ENCODE measurements around the gene APCDD1.

The APCDD1 gene

DNA sequence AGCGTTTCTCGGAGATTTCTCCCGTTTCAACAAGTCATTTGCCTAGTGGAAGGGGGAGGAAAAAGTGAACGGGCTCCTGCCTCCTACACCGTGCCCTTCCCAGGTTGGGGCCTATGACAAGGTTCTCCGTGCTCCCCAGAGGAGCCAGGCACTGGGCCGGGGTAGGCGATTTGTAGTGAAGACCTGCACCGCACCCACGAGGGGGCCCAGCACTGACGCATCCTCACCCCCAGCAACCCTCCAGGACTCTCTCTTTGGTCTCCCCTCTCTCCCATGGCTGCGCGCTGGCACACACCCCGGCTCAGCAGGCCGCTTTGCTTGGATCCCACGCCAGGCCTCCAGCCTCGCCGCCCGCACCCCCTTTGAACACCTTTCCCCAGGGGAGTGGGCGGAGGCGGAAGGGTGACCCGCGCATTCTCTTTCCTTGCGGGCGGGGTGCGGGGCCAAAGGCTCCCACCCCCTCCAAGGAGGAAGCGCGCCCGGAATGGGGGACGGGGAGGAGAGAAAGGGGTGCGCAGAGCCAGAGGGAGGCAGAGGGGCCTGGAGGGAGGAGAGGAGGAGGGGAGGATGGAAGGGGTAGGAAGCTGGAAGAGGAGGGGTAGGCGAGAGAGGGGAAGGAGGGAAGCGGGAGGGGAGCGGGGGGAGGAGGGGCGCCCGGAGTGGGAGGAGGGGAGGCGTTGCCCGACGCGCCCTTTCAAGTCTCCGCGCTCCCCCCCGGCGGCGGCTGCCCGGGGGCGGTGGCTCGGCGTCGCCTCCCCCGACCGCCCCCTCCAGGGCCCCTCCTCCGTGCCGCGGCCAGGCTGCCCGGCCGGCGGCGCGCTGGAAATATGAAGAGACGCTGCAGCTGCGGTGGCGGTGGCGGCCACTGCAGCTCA, at the start of gene APCDD1:
TSS of gene APCDD1 (plus strand) at position 830 of the 875 bp plus-strand sequence. CDS start 347 bp downstream, outside the sequence.
- DNase-seq (ENCODE audit: low read depth in 1 of 2, low spot score in 1 of 2), result no peak

DNA sequence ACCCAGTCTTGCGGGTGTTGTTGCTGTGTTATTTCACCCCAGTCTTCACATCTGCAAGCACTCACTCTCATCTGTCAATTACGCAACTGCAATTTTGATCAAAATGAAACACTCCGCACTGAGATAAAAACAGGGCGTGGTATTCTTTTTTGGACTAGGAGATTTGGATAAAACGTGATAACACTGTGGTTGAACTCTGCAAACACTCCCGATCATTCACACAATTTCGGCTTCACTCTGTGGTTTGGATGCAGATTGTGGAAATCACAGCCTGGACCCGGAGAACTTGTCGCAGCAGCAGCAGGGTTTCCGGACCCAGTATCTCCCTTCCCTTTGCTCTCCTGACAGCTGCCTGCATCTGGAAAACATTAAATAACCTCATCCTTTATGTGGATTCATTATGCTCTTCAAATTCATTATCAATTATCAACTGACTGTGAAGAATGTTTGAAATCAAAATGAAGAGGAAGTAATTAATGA, 49.4 kb upstream of the APCDD1 start:
- DNase-seq (ENCODE audit: low read depth in 1 of 2, low spot score in 1 of 2), result no peak

GRCh38 chr18:10405816-10406663, 48.4 kb upstream of the APCDD1 start:
- DNase-seq (ENCODE audit: low read depth in 1 of 2, low spot score in 1 of 2), result no peak

DNA sequence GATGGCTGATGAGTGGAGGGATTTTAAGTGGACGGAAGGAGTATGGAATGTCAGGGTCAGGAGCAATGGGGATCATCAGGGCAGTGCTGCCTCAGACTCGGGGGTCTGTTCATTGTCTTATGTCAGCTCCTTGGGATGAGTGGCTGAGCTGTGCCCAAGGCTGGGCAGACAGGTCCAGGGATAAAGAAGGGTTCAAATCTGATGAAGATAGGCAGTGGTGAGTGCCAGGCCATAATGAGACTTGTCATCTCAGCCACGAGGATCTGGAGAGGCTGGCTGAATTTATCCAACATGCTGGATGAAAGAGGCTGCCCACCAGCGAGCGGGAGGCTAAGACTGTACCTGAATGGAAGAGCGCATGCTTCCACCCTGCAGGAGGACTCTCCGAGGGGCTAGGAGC, 46.3 kb upstream of the APCDD1 start:
- DNase-seq (ENCODE audit: low read depth in 1 of 2, low spot score in 1 of 2), result no peak

- no peak for DNase-seq (ENCODE audit: low read depth in 1 of 2, low spot score in 1 of 2)
These were observed 45.4 kb upstream of the APCDD1 start for GRCh38 chr18:10409041-10409440.

DNA sequence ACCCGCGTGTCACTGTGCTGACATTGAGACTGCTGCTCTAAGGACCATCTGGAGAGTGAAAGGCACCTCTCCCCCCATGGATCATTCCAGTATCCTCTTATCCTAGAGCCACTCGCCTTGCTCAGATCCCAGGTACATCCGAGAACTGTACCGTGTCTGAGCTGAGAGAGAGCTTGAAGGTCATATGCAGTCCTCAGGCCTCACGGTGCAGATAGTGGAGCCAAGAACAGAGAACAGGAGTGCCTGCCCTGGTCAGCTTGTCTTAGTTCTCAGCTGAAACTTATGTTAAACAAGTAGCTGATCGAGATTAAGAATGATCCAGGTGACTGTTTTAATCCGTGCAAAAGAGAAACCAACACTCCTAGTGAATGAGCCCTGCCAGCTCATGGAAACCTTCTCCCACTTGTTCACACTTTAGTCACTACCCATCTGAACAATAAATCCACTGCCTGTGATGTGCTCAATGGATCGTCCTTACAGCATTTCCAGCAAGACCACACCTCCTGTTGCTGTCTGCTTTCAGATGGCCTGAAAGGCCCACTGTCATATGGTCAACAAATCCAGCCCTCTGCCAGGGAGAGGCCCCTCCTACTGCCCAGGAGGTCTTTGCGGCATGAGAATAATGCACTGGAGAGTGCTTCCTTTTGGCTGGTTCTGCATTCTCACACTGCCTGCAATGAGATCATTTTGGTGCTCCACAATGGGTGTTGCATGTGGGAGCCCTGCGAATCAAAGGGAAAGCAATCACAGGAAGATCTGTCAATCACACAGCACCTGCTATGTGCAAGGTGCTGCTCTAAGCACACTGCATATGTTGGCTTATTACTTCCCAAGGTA, 43.7 kb upstream of the APCDD1 start:
- DNase-seq (ENCODE audit: low read depth in 1 of 2, low spot score in 1 of 2), result no peak

GRCh38 chr18:10412933-10413332, 41.5 kb upstream of the APCDD1 start:
- DNase-seq (ENCODE audit: low read depth in 1 of 2, low spot score in 1 of 2), result no peak

DNA sequence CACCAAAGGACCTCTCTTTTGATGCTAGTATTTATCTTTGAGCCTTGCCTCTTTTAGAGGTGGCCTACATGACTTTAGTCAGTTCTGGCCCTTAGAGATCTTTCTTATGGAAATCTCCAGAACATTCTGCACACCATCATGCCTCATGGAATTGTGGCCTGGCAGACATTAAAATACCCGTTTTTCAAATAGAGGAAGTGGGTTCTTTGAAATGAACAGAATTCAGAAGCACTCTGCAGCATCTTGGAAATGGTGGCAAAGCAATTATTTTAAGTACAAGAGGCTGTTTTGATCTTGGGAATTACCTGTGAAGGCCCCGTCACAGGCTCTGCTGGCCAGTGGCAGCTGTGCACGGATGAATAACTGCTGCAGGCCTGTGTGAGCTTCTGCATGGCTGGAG, 40.7 kb upstream of the APCDD1 start:
- DNase-seq (ENCODE audit: low read depth in 1 of 2, low spot score in 1 of 2), result no peak

- DNase-seq (ENCODE audit: low read depth in 1 of 2, low spot score in 1 of 2), result no peak
These were observed 40.1 kb upstream of the APCDD1 start for GRCh38 chr18:10414293-10414842.

GRCh38 chr18:10416065-10416464, 38.4 kb upstream of the APCDD1 start:
- no peak for DNase-seq (ENCODE audit: low read depth in 1 of 2, low spot score in 1 of 2)

- no peak for DNase-seq (ENCODE audit: low read depth in 1 of 2, low spot score in 1 of 2)
These were observed 37.2 kb upstream of the APCDD1 start for GRCh38 chr18:10417191-10417590.

DNA sequence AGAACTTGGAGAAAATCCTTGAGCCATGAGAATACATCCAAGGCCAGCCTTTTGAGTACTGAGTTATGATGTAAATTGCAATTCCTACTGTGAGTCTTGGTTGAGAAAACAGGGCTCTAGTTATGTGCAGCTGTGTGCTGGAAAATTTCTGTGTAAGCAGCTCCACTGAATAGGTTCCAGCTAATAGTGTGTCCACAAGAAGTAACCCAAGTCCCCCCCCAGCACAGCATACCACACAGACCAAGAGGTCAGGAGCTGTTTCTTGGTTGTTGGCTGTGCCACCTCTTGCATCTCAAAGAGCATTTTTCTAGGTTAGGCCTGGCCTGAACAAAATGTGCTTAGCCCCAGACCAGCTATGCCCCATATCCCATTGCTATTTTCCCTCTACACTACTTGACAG, 36.8 kb upstream of the APCDD1 start:
- DNase-seq (ENCODE audit: low read depth in 1 of 2, low spot score in 1 of 2), result no peak

DNA sequence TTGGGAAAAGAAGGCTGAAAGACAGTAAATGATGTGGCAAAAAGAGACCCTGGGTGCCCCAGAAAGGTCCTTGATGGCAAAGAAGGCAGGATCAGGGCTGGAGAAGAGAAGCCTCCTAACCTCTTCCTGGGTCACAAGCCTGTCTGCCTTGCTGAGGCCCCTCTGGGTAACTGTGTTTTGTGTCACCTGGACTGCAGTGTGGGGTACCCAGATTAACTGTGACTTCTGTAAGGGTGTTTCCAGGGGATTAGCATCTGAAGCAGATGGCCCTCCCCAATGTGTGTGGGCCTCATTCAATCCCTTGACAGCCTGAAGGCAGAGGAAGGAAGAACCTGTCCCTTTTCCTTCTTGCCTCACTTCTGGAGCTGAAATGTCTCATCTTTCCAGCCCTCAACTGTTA, 35.6 kb upstream of the APCDD1 start:
- DNase-seq (ENCODE audit: low read depth in 1 of 2, low spot score in 1 of 2), result no peak

- DNase-seq (ENCODE audit: low read depth in 1 of 2, low spot score in 1 of 2), result no peak
These were observed 34.9 kb upstream of the APCDD1 start for GRCh38 chr18:10419420-10420103.

GRCh38 chr18:10420561-10421352, 33.7 kb upstream of the APCDD1 start:
- no peak for DNase-seq (ENCODE audit: low read depth in 1 of 2, low spot score in 1 of 2)

DNA sequence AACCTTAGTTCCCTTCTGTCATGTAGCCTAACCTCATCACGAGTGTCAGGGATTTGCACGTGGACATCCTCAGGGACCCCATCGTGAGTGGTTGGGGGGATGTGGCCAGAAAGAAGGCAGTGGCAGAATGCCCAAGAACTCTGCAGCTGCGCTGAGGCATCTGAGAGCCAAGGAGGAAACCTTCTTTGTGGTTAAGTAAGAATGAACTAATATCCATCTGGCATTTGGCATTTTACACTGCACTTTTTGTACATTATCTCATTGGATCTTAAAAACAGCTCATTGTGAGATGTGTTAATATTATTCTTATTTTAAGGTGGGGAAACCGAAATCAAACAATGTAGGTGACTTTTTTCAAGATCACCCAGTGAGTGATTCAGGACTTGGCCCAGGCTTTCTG, 32.6 kb upstream of the APCDD1 start:
- no peak for DNase-seq (ENCODE audit: low read depth in 1 of 2, low spot score in 1 of 2)

- no peak for DNase-seq (ENCODE audit: low read depth in 1 of 2, low spot score in 1 of 2)
These were observed 31.7 kb upstream of the APCDD1 start for GRCh38 chr18:10422731-10423130.

DNA sequence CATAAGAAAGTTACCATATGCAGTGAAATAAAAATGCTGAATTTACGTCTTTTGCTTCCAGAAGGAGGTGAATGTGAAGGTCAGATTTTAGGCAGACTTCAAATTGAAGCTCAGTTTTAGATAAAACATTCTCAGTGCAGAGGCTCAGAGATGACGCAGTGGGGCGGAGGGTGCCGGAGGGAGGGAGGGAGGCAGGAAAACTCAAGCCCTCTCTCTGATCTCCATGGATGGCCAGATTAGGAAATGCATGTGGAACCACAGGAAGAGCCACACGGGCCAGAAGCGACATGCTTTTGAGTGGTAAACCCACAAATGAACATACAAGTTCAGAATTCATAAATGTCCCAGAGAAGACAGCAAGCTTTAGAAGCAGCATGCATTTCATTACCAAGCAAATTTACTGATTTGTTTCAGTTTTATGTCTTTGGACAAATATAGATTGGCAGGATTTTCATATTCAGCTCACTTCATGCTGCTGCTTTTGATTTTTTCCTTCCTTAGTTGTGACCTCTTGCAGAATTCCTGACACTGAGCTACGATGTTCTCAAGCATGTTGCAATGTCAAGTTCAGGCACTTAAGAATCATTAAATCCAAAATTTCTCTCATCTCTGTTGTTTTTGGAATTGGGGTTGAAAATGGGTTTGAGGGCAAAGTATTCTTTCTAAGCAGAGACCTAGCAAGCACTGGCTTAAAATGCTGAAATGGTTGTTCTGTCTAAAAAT, 29.7 kb upstream of the APCDD1 start:
- DNase-seq (ENCODE audit: low read depth in 1 of 2, low spot score in 1 of 2), result no peak

DNA sequence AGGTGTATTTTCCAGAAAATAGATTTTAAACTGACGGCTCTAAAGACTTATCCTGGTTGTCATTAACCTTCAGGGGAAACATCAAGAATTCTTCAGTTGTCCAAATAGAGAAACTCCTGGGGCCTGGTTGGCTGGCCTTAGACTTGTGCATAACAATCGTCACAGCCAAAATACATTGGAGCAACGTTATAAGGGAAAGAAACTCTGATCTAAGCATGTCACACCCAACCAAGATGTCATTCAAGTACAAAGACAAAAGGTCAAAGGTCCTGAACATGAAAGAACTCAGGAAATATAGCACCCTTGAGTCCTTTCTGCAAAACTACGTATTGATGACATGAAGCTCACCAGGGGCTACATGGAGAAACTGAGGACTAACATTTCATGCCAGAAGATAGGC, 23.8 kb upstream of the APCDD1 start:
- no peak for DNase-seq (ENCODE audit: low read depth in 1 of 2, low spot score in 1 of 2)

All from activated CD4-positive, alpha-beta T cell treated with anti-CD3 and anti-CD28 coated beads, Interleukin-2, amount 50 U/mL, for 24 hours (primary cell).